HG02798 (cell line): ENCODE results near the gene NCBP2.
"Not testable (repeated sequence)": the region's sequence is repeated elsewhere in the genome, so short reads cannot be mapped to it uniquely, and the experiment has no call there.

Experiments
- ATAC-seq: cut with Tn5 transposase; IDR thresholded peaks from one replicate; pipeline ENCODE4 v1.9.1; 2021; ENCODE audit warnings: mild to moderate bottlenecking; ENCODE audit not compliant: unreplicated experiment, poor library complexity

Gene NCBP2

DNA sequence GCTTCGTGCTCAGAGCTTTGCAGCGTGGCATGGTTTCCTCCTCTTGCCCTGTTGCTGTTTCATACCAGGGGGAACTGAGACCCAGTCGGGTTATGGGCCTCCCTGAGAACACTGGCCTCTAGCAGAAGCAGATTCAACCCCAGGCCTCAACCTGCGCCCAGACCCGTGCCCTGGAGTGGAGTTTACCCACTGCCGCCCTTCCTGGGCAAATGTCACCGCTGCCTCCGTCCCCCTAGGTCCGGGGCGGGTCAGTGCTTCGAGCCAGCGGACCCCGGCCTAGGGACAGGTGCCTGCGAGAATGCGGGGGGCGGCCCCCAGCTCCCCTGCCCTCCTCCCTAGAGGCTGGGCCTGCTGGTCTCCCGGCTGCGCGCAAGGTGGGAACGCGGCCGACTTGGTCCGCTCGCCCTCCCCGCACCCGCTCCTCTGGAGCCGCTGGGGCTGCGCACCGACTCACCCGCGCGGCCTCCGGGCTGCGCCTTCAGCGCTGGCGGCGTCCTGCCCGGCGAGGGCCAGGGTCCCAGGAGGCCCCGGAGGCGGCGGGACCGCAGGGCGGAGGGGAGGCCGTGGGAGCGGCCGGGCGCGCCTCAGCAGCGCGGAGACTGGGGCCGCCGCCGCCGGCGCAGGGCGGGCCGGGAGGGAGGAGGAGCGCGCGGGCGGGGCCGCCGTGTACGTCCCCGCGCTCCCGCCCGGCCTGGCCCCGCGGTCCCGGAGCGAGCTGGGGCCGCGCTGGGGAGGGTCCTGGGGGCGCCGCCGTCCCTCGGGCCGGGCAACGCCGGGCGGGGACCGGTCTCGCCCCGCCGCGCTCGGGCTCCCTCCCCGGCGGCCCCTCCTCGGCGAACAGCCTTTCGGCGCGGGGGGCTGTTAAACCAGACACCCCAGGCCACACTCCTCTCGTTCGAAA is 26.2 kb upstream of the NCBP2 start, which contains the start of gene PIGZ:
PIGZ (minus strand) TSS at position 601 of the 901 bp plus-strand sequence. CDS start 16,802 bp downstream, outside the sequence.
- peak; percentile 75 for ATAC-seq

DNA sequence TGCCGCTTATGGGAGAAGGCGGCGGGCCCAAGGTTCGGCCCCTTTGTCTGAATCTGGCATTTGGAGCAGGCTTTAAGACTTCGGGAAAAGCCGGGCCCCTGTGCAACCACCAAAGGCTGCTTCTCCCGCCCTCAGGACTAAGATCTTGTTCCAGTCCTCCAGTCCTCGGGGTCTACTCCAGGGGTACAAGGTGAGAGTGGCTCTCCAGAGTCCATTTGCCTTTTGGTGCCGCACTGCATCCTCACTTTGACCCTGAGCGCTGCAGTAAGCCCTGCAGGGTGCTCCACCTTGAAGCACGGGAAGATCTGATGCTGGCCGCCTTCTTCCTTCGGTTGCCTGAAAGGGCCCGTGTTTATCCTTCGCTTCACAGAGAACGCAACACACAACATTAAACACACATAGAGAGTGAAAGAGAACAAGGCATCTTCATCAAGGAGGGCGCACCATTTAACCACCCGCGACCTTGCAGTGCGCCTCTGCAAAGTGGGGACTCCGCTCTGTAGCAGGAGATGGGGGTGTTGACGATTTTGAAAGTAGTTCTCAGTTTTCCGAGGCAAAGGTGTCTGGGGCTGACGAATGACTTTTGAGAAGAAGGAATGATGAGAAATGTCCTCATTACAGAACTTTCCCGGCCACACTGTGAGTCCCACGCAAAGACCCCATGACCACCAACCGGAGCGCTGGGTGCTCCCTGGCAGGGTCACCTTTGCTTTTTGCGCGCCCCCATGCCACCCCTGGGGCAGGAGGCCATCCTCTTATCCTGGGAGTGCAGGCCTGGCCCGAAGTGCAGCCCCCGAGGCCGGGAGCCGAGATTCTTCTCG is 25.3 kb upstream of the NCBP2 start:
- no peak for ATAC-seq

DNA sequence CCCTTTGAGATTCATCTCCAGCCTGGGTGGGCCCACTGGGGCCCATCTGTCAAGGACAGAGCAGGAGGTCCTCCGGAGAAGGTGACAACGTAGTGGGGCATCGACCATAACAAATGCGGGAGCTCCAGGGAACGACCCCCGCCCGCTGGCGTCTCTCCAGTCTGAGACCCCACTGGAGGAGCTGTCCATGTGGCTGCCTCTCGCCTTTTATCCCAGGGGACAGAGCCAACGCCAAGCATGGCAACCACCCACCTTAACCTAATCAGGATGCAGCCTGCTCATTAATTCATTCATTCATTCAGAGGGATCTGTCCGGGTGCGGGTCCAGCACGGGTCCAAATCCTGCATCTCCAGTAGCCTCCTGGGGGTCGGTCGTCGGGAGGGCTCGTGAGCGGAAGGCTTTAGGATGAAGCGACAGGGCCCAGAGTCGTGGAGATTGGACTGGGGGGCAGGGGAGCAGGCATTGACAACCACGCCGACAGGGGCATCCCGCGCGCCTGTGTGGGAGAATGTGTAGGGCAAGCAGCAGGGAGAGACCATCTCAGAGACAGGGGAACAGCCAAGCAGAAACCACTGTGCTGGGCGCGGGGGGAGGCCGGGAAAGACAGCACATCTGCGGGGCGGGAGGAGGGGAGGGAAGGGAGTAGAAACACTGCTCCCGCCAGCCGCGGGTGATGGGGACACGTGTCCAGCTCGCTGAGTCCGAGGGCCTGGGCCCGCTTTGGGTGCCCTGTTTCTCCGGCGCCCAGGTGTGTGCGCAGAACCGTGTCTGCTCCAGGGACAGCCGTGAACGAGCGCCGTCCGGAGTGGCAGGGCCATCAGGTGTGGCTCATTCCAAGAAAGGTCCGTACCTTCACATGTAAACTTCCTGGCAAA is 24.4 kb upstream of the NCBP2 start:
- no peak for ATAC-seq

- ATAC-seq: no peak
Measured at GRCh38 chr3:196965804-196966173, 23.5 kb upstream of the NCBP2 start.

DNA sequence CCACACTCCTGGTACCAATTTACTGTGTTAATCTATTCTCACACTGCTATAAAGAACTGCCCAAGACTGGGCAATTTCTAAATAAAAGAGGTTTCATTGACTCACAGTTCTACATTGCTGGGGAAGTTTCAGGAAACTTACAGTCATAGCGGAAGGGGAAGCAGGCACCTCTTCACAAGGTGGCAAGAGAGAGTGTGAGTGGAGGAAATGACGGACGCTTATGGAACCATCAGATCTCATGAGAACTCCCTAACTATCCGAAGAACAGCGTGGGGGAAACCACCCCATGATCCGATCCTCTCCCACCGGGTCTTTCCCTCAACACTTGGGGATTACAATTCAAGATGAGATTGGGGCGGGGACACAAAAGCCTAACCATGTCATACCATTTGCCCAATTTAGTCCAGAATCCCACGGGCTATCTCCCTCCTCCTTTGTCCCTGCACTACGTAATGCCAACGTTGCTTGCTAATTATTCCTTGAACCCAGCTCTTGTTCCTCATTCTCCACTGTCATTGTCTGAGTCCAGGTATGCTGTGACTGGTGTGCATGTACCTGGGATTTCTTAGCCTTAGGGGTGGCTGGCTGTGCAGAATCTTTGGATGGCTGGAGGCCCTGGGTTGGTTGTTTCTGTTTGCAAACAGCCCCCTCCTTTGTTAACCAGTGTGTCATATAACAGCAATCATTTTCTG is 22.9 kb upstream of the NCBP2 start:
- no peak for ATAC-seq

- ATAC-seq: no peak
Measured at GRCh38 chr3:196963631-196963953, 21.3 kb upstream of the NCBP2 start.

GRCh38 chr3:196962930-196963630 is 20.8 kb upstream of the NCBP2 start:
- ATAC-seq: no peak

GRCh38 chr3:196962108-196962929 is 20.0 kb upstream of the NCBP2 start:
- ATAC-seq: no peak

- no peak for ATAC-seq
Measured at GRCh38 chr3:196954832-196955231, 12.5 kb upstream of the NCBP2 start.

DNA sequence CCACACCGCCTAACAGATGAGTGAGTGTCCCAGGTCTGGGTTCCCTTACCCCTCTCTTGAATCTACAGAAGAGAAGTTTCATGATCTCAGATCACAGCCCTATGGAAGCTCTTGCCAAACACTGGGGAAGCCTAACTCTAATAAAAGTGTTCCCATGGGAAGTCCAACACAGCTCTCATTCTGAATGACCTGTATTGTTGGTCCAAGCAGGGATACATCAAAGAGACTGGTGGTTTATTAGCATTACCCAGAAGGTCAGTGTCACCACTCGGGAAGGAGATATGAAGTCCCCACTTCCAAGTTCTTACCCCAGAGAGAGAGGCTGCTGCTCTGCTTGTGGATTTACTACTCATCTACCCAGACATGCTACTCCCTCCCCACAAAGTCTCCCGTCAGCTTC is 9.0 kb upstream of the NCBP2 start:
- no peak for ATAC-seq

GRCh38 chr3:196949750-196950149 is 7.4 kb upstream of the NCBP2 start:
- ATAC-seq: no peak

DNA sequence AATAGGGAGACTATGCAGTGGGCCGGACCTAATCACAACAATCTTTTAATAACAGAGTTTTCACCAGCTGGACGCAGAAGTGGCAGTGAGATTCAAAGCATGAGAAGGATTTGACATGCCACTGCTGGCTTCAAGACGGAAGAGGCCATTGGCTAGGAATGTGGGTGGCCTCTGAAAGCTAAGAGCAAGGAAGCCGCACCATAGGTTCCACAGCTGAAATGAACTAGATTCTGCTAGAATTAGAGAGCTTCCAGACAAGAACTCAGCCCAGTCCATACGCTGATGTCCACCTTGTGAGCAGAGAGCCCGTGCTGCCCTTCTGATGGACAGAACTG is 6.9 kb upstream of the NCBP2 start:
- ATAC-seq: no peak

DNA sequence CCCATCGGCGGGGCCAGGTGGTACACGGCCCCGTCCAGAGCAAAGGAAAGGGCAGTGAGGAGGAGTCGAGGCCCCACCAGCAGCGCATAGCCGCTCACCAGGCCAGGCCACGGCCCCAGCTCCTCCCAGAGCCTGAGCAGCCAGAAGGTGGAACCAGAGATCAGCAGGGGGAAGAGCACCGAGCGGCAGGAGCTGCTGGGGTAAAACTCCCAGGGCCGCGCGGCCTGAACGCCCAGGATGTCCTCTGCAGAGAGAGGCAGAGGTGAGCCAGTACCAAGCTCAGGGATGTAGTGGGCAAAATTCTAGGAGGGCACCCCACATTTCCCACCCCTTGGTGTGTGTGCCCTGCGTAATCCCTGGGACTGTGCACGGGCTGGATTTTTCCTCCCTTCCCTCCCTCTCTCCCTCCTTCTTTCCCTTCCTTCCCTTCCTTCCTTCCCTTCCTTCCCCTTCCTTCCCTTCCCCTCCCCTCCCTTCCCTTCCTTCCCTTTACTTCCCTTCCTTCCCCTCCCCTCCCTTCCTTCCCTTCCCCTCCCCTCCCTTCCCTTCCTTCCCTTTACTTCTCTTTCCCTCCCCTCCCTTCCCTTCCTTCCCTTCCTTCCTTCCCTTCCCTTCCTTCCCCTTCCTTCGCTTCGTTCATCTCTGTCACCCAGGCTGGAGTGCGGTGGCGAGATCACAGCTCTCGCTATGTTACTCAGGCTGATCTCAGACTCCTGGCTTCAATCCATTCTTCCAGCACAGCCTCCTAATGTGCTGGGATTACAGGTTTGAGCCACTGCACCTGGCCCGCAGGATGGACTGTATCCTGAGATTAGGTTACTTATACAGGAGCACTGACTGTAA is 6.3 kb upstream of the NCBP2 start:
- no peak for ATAC-seq

- ATAC-seq: no peak
Measured at GRCh38 chr3:196947860-196948441, 5.6 kb upstream of the NCBP2 start.

DNA sequence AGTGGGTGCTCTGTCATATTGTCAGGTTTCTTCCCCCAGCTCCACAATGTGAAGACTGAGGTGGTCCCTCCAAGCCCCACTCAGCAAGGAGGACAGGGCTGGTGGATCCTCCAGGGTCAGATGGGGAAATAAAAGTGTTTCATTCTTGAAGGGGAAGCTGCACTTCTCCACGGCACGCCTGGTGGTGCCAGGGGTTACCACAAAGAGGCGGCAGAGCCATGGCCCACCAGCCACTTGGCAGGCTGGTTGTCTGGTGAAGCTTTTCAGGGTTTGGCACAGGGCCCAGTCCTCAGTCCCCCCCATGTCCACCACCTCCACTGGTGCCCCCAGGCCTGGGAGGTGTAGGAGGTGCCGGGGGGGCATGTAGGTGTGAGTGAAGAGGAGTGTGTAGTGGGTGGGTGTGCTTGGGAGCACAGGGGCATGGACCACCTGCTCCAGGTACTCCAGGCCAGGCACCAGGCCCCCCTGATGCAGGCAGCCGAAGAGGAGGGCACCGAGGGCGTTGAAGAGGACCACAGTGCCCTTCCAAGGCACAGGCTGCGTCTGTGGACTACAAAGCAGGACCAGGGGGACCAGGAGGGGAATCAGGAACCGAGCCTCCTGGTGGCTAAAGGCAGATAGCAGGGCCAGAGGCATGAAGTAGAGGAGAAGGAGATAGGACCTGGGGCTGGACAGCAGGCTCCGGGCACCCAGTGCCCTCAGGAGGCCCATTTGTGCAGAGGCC is 5.0 kb upstream of the NCBP2 start:
- no peak for ATAC-seq

DNA sequence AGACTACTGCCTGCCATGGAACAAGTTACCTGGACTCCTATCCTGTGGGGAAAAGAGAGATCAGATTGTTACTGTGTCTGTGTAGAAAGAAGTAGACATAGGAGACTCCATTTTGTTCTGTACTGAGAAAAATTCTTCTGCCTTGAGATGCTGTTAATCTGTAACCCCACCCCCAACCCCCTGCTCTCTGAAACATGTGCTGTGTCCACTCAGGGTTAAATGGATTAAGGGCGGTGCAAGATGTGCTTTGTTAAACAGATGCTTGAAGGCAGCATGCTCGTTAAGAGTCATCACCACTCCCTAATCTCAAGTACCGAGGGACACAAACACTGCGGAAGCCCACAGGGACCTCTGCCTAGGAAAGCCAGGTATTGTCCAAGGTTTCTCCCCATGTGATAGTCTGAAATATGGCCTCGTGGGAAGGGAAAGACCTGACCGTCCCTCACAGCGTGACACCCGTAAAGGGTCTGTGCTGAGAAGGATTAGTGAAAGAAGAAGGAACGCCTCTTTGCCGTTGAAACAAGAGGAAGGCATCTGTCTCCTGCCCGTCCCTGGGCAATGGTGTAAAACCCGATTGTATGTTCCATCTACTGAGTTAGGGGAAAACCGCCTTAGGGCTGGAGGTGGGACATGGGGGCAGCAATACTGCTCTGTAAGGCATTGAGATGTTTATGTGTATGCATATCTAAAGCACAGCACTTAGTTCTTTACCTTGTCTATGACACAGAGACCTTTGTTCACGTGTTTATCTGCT is 1.9 kb upstream of the NCBP2 start:
- not testable (repeated sequence) for ATAC-seq
